ENCODE data around the gene NR6A1.
A peak's percentile ranks its signal among the peaks of the same experiment; 100 is the strongest.

NR6A1 gene

GRCh38 chr9:124613849-124614248, 157.3 kb downstream of the NR6A1 start:
- no peak for DNase-seq (ENCODE audit: low read depth)

- no peak for DNase-seq (ENCODE audit: low read depth)
Measured at GRCh38 chr9:124611106-124611505, 160.0 kb downstream of the NR6A1 start.

- no peak for DNase-seq (ENCODE audit: low read depth)
Measured at GRCh38 chr9:124606027-124606426, 165.1 kb downstream of the NR6A1 start.

- no peak for DNase-seq (ENCODE audit: low read depth)
Measured at GRCh38 chr9:124605258-124605657, 165.9 kb downstream of the NR6A1 start.

GRCh38 chr9:124602632-124603031, 168.5 kb downstream of the NR6A1 start:
- no peak for DNase-seq (ENCODE audit: low read depth)

- DNase-seq (ENCODE audit: low read depth): no peak
Measured at GRCh38 chr9:124602204-124602603, 168.9 kb downstream of the NR6A1 start.

- DNase-seq (ENCODE audit: low read depth): no peak
Measured at GRCh38 chr9:124600407-124600806, 170.7 kb downstream of the NR6A1 start.

- no peak for DNase-seq (ENCODE audit: low read depth)
Measured at GRCh38 chr9:124599121-124599795, 171.9 kb downstream of the NR6A1 start.

- DNase-seq (ENCODE audit: low read depth): no peak
Measured at GRCh38 chr9:124598048-124598447, 173.1 kb downstream of the NR6A1 start.

- no peak for DNase-seq (ENCODE audit: low read depth)
Measured at GRCh38 chr9:124596172-124596839, 174.8 kb downstream of the NR6A1 start.

- DNase-seq (ENCODE audit: low read depth): no peak
Measured at GRCh38 chr9:124595743-124596142, 175.4 kb downstream of the NR6A1 start.

GRCh38 chr9:124594673-124595072, 176.4 kb downstream of the NR6A1 start:
- DNase-seq (ENCODE audit: low read depth): no peak

GRCh38 chr9:124594225-124594624, 176.9 kb downstream of the NR6A1 start:
- DNase-seq (ENCODE audit: low read depth): no peak

- peak; percentile 40 for DNase-seq (ENCODE audit: low read depth)
Measured at GRCh38 chr9:124593651-124594058, 177.5 kb downstream of the NR6A1 start.

GRCh38 chr9:124593200-124593599, 177.9 kb downstream of the NR6A1 start:
- no peak for DNase-seq (ENCODE audit: low read depth)

GRCh38 chr9:124590889-124591641, 180.0 kb downstream of the NR6A1 start:
- DNase-seq (ENCODE audit: low read depth): no peak

- no peak for DNase-seq (ENCODE audit: low read depth)
Measured at GRCh38 chr9:124584631-124585030, 186.5 kb downstream of the NR6A1 start.

- no peak for DNase-seq (ENCODE audit: low read depth)
Measured at GRCh38 chr9:124583134-124583533, 188.0 kb downstream of the NR6A1 start.

- no peak for DNase-seq (ENCODE audit: low read depth)
Measured at GRCh38 chr9:124580186-124580585, 190.9 kb downstream of the NR6A1 start.

GRCh38 chr9:124576751-124577150, 194.4 kb downstream of the NR6A1 start:
- DNase-seq (ENCODE audit: low read depth): no peak

GRCh38 chr9:124574534-124575375, 196.4 kb downstream of the NR6A1 start:
- DNase-seq (ENCODE audit: low read depth): no peak

All from CMK (cell line).